RPMI8226 (cell line): ENCODE data around the gene PPP2R2B.

Experiments used
- DNase-seq: peaks from one replicate; pipeline ENCODE4 v3.0.0-alpha.2; 2015

The PPP2R2B gene

GRCh38 chr5:146821732-146822131, 56.8 kb downstream of the PPP2R2B start:
- DNase-seq = no peak

DNA sequence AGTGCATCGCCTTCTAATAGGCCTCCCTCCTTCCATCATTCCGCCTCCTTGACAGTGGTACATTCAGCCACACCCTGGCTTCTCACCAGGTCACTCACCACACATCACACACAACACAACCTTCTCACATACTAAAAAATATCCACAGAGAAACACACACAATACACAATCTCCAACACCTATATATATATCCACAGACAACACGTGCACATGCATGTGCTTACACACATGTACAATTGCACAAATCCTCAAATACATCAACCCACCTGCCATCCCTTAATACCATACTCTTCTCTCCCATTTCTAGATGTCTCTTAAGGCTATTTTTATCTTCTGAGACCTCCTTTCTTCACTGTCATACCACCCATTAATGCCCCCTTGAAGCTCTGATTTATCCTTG, 57.6 kb downstream of the PPP2R2B start:
- DNase-seq = no peak

- DNase-seq = no peak
Observed at GRCh38 chr5:146818822-146819221, 59.7 kb downstream of the PPP2R2B start.

- no peak for DNase-seq
Observed at GRCh38 chr5:146817973-146818372, 60.6 kb downstream of the PPP2R2B start.

- DNase-seq = no peak
Observed at GRCh38 chr5:146816775-146817387, 61.7 kb downstream of the PPP2R2B start.

GRCh38 chr5:146815411-146815810, 63.1 kb downstream of the PPP2R2B start:
- DNase-seq = no peak

DNA sequence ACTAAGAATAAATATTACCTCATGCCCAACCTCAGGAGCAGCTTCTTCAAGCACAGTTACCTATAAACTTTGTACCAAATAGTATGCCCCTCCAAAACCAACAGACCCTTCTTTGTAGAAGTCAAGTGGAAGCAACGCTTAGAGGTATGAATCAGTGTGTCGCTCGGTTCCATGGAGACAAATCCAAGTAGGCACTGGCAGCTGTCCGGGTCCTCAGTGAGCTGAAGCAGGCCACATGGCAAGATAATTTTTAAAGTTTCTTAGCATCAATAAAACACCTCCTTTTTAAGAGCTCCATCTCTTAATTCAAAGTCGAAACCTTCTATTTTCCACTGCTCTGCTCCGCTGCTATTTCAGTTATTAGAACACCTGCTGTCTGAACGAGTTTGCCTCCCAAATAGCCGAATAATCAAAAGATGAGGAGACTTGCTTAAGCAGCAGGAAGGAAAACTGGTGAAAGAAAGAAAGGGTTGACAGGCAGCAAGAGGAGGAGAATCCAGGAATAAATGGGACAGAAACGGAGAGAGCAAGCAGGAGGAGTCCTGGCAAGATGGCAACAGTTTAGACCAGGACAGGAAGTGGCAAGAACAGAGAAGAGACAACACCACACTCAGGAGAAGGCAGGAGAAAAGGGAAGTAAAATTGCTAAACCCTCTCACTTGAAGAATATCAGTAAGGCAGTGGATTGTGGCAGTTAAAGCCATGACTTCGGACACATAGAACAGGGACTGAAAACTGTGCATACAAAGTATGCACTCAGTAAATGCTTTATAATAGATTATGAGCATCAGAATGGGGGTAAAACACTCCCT, 65.0 kb downstream of the PPP2R2B start:
- peak; percentile 3 for DNase-seq

GRCh38 chr5:146805081-146805480, 73.5 kb downstream of the PPP2R2B start:
- DNase-seq = no peak

GRCh38 chr5:146802945-146803522, 75.5 kb downstream of the PPP2R2B start:
- no peak for DNase-seq

DNA sequence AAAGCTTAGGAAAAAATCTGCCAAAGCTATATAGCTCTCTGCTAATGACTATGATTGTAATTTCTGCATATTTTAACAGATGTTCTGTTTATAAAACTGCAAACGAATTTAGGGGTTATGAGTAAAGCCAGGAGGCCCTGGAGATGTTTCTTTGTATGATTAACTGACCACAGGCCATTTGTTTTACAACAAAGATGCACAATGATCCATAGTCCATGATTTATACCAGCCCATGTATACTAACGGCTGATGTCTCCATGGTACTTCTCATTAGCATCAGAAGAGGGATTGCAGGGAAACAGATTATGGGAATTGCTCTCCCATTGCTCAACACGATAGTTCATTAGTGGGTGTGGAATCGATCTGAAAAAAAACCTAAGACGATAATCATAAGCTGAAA, 78.9 kb downstream of the PPP2R2B start:
- DNase-seq = no peak

DNA sequence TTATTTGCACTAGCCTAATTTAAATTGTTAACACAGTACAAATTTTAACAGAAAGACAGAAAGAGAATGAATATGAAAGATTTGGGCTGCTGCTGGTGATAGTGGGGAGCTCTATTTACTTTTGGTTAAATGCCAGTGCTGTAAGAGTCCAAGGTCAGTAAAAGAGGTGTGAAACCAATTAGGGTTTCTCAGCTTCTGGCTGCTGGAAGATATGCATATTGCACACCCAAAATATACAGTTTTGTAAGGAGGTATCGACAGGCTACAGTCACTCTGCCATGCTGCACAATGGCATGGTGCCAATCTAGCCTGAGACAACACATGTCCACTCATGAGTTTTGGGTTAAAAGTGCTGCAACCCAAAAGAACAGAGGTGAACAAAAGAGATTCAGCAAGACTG, 79.3 kb downstream of the PPP2R2B start:
- DNase-seq = no peak

DNA sequence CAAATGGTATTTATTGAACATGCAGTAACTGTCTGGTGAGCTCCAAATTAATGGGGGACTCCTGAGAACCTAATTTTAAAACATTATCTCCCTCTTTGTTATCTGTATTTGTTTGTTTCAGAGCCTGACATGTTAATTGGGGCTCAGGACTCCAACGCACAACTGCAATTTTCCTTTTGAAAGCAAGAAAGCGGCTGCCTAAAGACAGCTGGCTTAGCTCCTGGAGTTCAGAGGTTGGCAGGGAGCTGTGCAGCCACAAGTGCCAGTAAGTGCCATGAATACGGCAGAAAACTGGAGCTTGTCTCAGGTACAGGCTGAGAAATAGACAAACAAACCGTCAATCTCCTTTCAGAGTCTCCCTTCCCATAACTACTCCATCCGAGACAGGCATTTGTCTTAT, 80.9 kb downstream of the PPP2R2B start:
- no peak for DNase-seq

DNA sequence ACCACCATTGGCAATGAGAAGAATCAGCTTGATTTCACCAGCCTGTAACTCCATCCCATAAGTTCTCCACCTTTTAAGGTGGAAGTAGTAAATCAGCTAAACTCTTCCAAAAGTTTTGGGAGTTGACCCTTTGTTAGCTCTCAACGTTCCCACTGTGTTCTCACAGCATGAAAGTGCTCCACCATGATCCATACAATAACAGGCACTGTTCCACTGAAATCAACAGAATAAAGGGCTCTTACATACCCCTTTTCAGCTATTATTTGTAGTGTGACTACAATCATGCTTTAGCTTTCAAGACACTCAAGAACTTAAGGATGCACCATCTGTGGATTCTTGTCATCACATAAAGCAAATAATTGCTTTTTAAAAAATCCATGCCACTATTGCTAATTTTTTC, 81.6 kb downstream of the PPP2R2B start:
- no peak for DNase-seq

GRCh38 chr5:146796144-146796543, 82.4 kb downstream of the PPP2R2B start:
- DNase-seq = no peak

DNA sequence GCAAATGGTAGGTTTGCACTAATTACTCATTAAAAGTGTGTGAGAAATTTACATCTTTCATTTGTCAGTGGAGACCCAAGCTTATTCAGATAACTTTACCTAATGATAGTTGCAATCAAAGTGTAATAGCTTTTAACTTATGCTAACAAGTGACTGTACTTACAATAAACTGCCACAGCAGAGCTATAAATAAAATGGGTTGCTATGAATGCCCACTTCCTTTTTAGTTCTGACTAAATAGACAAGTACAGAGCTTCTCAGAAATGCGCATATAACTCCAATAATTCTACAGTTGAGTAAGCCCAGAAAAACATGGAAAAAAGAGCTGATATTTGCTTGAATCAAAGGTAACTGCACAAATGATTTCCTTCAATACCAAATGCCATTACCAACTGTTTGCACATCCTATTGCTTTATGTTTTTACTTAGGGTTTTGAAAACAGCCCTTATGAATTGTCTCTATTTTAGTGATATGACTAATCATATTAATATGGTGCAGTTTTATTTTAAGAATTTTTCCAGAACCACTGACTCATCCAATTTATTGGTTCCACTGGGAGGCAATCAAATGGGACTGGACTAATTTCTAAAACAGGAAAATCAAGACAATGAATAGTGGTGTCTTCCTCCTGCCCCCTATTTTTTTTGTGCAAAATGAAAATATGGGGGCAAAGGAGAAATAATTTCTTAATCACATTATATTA, 84.1 kb downstream of the PPP2R2B start:
- no peak for DNase-seq

- DNase-seq = no peak
Observed at GRCh38 chr5:146793709-146794108, 84.8 kb downstream of the PPP2R2B start.

- no peak for DNase-seq
Observed at GRCh38 chr5:146791471-146791870, 87.1 kb downstream of the PPP2R2B start.

GRCh38 chr5:146789712-146790653, 88.6 kb downstream of the PPP2R2B start:
- no peak for DNase-seq

- no peak for DNase-seq
Observed at GRCh38 chr5:146788898-146789297, 89.7 kb downstream of the PPP2R2B start.

GRCh38 chr5:146785065-146785464, 93.5 kb downstream of the PPP2R2B start:
- no peak for DNase-seq

- DNase-seq = no peak
Observed at GRCh38 chr5:146781157-146781556, 97.4 kb downstream of the PPP2R2B start.

- DNase-seq = no peak
Observed at GRCh38 chr5:146779211-146779869, 99.2 kb downstream of the PPP2R2B start.
